Activated T-cell treated with anti-CD3 and anti-CD28 coated beads for 1 hour (primary cell): ENCODE data around the gene IMPACT.
A peak's percentile ranks its signal among the peaks of the same experiment; 100 is the strongest.

Experiments used
- DNase-seq: peaks from one replicate; pipeline ENCODE4 v3.0.0-alpha.2; 2020; ENCODE audit warnings: low read depth

The IMPACT gene, protein sequence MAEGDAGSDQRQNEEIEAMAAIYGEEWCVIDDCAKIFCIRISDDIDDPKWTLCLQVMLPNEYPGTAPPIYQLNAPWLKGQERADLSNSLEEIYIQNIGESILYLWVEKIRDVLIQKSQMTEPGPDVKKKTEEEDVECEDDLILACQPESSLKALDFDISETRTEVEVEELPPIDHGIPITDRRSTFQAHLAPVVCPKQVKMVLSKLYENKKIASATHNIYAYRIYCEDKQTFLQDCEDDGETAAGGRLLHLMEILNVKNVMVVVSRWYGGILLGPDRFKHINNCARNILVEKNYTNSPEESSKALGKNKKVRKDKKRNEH

DNA sequence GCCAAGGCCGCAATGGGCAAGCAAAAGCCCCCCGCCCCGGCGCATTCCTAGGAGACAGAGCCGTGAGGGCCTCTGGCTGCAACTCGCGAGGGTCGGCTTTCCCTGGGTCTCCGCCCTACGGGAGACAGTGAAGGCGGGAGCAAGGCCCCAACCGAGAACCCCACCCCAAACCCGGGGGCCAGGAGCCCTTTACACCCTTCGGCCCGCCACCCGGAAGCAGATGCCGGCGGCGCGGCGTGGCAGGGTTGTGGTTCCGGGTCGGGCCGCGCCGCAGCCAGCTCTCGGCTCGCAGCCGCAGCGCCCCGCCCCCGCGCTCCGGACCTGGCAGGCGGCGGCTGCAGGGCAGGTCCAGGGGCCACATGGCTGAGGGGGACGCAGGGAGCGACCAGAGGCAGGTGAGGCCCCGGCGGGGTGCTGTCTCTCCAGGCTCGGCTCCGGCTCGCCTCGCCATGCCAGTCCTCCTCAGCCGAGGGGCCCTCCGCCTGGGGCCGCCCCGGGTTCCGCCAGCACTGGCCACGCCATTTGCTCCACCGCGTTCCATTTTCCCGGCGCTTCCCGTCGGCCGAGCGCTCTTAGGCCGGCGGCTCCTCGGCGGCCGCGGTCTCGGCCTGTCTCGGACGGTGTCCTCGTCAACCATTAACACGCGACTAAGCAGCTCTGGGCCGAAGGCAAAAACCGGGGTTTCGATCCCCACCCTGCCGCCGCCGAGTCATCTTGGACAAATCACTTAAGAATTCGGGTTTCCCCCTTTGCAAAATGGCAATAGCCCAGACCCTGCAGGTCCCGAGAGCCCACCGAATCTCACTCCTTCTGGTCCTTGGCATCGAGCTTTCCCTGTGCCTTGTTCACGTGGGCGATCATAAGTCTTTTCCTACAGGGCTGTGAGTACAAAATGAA lies at the start of gene IMPACT:
Gene IMPACT (plus strand): TSS at position 273 of the 897 bp plus-strand sequence. CDS start 87 bp downstream, at position 360.
- DNase-seq = peak; percentile 74

DNA sequence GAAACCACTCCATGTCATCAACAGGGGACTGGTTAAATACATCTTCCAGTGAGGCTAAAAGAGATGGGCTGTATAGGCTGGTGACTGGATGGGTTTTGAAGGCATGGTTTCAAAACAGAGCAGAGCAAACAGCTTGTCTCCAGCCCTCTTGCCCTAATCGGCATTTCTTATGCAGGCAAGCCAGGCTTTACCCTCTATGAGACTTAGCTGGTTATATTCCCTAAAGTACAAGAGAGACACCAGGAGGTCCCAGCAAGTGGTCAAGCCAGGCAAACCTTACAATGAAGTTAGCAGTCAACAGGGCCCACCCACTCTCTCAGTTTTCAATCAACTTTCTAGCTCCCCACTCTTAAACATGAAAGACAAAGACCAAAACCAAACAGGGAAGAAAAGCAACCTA lies 47.9 kb upstream of the IMPACT start:
- no peak for DNase-seq

DNA sequence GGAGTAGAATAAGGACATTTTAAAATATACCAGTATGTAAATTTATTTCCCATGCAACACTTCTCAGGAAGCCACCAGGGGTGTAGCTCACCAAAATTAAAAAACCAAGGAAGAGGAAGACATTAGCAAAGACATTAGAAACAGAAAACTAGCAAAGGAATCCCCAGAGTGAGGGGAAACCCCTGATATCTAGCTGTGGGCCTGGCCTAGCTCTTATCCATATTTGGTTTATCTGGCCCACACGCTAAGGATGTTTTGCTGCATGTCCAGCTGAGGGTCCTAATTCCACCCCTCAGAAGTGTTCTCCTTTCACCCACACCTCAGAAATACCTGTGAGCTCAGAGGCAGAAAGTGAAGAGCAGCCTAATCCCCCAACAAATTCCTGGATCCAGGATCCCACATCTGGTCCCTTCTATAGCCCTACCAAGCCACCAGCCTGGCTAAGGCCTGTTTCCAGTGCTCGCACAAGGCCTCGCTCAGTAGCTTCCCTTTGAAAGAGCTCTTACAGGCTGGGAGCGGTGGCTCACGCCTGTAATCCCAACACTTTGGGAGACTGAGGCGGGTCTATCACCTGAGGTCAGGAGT lies 46.2 kb upstream of the IMPACT start:
- no peak for DNase-seq

DNA sequence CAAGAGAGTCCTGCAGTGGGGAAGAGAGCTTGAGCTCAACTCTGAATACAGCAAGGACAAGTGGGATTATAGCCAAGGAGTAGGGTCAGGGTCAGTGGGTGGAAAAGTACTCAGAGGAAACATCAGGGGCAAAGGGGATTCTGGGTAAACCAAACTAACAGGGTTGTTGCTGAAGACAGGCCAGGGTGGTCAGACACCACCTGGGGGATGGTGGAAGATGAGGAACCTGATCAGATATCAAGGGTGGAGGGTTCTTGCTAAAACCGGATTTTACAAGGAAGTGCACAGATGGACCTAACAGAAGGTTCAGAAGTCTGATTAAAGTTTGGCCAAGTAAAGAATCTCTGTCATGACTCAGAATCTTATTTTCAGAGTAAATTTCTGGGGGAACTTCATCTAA lies 45.3 kb upstream of the IMPACT start:
- no peak for DNase-seq

DNA sequence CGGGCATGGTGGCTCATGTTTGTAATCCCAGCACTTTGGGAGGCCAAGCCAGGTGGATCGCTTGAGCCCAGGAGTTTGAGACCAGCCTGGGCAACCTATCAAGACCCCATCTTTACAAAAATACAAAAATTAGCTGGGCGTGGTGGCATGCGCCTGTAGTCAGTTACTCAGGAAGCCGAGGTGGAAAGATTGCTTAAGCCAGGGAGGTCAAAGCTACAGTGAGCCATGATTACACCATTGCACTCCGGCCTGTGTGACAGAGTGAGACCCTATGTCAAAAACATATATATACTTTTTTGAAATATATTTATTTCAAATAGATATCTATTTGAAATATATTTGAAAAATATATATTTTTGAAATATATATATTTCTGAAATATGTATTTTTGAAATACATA lies 39.8 kb upstream of the IMPACT start:
- no peak for DNase-seq

DNA sequence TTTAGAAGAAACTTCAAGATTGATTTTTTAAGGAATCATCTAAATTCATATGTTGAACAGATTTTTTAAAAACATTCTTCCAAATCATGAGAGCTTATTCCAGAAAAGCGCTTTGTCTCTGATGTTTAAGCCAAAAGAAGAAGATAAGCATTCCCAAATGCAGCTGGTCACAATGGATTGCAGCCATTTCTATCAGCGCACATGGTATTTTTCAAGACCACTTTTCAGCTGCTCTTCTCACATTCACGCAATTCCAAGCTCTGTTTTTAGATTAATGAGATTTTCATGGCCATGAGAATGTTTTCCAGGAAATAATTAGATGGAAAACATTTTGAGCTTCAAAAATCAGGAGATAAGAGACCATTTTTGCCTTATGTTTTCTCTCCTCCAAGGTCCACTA lies 37.5 kb upstream of the IMPACT start:
- no peak for DNase-seq

DNA sequence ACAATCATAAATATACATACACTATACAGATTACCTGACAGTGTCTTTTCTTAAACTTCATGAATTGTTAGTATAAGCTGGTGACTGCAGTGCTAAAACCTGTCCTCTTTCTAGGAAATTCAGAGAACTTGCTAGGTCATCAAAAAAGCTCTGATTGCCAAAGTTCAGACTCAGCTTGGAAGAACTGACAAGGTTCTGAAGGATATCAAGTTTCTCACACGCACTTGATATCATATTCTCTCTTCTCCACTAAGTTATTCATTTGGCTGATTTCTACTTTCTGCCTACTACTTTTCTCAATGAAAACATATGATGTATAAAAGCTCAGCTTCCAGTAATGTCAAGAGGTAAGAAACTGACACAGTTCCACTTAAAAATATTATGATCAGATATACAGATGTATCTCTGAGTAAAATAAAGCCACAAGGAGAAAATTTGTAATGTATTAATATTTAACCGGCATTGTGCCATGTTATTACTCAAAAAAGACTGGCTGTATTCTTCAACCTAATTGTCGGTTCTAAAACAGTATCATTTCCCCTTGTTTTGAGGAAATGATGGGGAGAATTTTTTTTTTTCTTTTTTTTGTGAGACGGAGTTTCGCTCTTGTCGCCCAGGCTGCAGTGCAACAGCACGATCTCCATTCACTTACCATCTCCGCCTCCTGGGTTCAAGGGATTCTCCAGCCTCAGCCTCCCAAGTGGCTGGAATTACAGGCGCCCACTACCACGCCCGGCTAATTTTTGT lies 31.2 kb upstream of the IMPACT start:
- DNase-seq = no peak

DNA sequence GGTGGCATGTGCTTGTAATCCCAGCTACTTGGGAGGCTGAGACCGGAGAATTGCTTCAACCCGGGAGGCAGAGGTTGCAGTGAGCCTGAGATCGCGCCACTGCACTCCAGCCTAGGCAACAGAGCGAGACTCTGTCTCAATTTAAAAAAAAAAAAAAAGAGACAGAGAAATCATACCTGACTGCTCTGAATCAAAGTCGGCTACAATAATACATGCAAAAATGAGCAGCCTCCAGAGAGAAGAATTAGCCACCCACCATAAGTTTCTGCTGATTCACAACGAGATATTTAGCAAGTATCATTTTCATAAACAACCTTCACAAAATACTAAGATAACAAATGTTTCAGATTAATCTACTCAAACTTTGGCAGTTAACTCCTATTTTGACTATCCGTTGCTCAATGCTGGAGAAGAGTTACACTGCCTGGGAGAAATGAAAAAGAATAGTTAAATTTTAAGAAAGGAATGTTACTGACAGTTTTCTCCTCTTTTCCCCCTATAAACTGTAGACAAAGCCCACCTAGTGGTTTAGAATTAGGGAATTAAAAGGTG lies 30.3 kb upstream of the IMPACT start:
- no peak for DNase-seq

DNA sequence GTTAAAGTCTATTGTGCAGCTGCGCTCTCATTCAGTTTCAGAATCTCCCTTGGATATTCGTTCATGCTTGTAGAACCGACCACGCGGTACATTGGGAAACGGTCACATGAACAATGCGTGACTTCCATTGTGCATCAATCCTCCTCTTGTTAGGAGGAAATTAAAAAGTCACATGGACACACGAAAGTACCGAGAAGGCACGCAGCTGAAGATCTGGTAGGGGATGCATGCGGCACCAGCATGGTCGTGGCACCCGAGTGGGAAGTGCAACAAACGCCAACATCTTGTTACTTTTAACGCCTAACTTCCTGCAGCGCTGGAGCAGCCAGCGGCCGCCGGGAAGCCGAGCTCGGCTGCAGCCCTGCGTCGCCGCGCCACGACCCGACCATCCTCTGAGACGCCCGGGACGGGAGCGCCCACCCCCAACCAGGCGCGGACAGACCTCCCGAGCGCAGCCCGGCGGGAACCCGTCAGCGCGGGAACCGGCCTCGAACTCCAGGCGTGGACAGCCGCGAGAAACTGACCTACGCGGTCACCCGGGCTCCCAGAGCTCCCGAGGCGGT lies 29.3 kb upstream of the IMPACT start:
- no peak for DNase-seq

DNA sequence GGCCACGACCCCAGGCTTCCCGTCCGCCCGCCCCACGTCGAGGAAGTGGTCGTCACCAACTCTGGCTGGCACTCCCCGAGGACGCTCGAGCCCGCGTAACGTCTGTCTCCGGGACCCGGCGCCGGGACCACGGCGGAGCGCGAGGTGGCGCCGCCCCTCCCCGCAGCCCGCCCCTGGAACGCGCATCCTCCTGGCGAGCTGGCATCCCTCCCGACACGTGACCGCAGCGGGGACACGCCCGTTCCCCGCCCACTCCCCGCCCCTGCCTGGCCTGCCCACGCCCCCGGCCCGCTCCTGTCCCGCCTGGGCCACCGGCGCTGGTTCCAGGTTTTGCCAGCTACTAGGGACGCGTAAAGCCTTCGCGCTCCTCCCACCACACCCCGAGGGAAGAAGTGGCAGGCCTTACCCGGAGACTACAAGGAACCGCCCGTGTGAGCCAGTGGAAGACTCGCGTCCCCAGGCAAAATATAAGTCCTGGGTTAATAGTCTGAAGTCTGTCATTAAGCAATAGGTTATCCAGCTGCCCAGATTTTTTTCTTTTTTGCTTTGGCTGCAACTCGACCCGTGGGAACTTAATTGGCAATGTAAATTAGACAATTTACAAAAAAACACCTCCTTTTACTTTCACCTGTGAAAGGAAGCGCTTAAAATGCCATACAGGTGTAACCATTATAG lies 28.6 kb upstream of the IMPACT start, which contains the start of gene OSBPL1A:
Gene OSBPL1A (minus strand): TSS at position 131 of the 675 bp plus-strand sequence. CDS start 20,291 bp downstream, outside the sequence.
- DNase-seq = peak; percentile 72

DNA sequence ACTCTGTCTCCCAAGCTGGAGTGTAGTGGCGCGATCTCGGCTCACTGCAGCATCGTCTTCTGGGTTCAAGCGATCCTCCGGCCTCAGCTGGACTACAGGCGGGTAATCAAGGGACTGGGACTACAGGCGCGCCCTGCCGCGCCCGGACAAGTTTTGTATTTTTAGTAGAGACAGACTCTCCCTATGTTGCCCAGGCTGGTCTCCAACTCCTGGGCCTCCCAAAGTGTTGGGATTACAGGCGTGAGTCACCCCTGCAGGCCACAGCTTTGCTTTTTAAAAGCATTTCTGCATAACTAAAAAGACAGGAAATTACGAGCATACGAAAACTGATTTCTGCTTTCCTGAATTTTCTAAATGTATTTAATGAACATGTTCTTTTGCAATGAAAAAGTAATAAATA lies 27.9 kb upstream of the IMPACT start:
- DNase-seq = no peak

DNA sequence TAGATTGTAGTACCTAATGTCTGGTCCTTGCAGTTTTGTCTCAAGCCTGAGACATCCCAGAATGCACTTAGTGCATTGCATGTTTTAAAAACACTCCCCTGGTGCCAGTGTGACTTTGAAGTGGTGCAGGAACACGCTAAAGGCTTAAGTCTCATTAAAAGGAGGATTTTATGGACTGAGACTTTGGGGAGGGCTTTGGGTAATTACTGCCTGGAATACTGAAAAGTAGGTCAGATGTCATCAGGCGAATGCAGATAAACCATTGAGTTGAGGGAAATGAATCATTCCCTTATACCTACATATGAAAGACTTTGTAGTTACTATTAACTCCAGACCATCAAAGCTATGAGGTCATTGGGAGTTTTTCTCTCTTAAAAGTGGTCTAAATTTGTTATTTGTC lies 25.9 kb upstream of the IMPACT start:
- DNase-seq = no peak

DNA sequence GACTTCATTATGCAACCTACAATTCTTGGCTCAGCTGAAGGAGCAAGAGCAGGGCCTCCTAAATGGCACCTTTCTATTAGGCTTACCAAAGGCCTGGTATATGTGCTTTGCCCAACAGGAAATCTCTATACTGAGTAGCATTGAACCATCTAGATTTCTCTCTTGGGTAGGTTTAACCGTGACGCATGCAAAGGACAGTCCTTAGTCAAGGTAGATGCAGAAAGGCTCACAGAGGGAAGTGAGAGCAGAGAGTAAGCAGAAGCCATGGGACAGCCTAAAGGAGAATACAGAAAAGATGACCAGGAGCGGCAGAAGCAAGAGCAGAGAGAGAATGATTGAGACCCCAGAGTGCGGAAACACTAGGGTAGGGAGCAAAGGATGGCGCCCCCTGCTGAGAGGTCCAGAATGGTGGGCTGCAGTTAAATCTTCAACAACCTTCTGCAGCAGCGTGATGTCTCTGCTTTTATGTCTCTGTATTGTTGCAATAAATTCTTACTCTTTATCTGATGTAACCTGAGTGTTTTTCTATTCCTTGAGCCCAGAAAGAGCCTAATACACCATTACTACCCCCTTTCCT lies 24.2 kb upstream of the IMPACT start:
- no peak for DNase-seq

DNA sequence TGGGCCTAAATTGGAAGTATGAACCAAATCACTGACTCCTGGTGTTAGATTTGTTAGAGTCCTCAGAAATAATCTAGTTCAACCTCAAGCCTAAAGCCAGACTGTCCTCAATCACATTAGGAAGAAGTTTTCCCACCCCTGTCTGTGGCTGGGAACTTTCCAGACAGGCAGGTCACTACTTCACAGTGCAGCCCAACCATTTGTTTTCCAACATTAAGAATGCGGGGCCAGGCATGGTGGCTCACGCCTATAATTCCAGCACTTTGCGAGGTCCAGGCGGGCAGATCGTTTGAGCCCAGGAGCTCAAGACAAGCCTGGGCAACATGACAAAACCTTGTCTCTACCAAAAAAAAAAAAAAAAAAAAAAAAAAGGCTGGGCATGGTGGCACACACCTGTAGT lies 23.4 kb upstream of the IMPACT start:
- no peak for DNase-seq

DNA sequence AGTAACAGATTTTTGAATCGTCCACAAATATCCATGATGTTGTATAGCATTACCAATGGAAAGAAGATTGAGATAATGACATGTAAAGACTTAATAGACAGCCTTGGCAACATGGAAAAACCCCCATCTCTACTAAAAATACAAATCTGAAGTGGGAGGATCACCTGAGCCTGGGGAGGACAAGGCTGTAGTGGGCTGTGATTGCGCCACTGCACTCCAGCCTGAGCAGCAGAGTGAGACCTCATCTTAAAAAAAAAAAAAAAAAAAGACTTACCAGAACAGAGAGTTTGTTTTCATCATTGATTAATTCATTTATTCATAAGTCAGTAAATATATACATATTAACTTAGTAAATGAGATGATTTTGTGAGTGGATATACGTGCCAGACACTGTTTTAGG lies 21.9 kb upstream of the IMPACT start:
- DNase-seq = no peak

DNA sequence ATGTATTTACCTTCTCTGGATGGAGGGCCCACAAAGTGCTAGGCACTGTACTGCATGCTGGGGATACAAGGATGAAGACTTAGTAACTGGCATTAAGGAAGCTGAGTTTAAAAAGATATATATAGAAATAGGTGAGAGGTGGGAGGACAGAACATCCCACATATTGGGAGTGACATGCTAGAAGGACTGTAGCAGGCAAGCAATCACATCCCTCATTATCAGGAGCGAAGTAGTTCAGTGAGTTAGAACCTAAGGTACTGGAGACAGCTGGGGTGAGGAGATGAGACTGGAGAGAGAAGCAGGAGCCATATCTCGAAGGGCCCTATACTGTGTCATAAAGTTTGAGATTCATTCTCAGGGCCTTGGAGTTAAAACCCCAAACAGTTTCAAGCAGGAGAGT lies 18.0 kb upstream of the IMPACT start:
- DNase-seq = no peak

DNA sequence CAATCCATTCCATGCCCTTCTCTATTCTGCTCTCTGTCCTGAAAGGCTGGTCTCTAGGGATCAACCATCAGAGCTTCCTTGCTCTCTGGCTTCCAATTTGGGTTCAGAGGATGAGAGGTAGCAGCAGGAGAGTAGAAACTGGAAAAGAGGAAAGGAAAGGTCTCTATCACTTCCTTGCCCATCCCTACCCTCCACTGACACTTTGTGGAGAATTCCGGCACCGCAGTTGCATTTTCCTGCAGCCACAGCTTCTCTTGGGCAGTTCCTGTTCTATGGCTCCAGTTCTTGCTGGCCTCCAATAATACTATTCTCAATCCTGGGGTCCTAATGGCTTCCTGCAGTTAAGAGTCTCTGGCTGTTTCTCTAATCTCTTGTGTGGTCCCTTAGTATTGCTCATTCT lies 13.3 kb upstream of the IMPACT start:
- no peak for DNase-seq

DNA sequence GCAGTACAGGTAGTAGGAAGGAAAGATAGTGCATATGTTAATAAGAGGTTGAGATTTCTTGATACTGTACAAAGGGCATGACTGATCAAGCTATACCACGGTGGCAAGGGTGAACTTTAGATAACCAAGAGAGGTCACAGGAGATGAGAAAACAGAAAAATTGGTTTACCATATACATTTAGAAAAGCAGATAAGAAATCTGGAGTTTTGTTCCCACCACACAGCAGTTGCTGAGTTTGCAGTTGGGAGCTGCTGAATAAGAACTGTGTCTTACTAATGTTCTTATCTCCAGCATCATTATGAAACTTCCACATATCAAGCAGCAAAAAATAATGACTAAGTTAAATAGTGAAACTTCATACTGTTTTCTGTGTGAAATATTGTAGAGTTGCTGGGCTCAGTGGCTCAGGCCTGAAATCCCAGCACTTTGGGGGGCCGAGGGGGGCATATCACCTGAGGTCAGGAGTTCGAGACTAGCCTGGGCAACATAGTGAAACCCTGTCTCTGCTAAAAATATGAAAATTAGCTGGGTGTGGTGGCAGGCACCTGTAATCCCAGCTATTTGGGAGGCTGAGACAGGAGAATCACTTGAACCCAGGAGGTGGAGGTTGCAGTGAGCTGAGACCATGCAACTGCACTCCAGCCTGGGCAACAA lies 12.0 kb upstream of the IMPACT start:
- DNase-seq = no peak

DNA sequence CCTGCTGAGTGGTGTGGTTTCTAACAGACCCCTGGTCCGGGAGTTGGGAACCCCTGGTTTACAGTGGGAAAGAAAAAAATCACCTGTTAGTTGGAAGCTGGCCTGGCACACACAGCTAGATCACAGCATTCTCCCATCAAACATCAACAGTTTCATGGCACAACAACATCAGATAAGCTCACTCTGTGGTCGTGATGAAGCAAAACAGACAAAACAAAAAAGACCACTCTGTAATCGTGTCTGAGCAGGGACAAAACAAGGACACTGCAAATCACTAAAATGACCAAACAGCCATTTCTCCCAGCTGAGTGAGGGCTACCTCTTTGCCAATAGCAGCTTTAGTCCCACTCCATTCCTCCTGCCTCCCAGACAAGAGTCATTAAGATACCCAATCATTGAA lies 9.0 kb upstream of the IMPACT start:
- DNase-seq = no peak

DNA sequence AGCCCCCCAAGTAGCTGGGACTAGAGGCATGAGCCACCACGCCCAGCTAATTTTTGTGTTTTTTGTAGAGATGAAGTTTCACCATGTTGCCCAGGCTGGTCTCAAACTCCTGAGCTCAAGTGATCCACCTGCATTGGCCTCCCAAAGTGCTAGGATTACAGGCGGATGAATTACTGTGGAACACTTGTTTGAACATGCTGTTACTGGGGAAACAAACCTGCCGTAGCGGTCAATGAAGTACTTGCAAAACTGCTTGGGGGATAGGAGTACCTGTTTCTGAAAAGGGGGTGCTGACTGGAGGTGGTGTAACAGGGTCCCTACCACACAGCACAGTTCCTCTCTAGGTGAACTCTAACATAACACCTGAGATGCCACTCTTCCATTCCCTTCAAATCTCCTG lies 5.9 kb upstream of the IMPACT start:
- DNase-seq = no peak
